Stimulated activated memory B cell treated with anti-CD40 and anti-IgM and Interleukin-4, amounts not matched to agents 10 μg/mL and 1 μg/mL and 100 μg/mL, for 72 hours (primary cell): ENCODE data around the gene VPS16.
A peak's percentile ranks its signal among the peaks of the same experiment; 100 is the strongest.

Experiments
- ATAC-seq: fragments of 150-1000 bp; cut with Tn5 transposase; 2 replicates; pipeline ENCODE4 v1.10.0; 2021
- H3K27ac Mint-ChIP-seq: one replicate; pipeline ENCODE4 v1.8.0; 2022; ENCODE audit warnings: mild to moderate bottlenecking, mixed read lengths
- H3K27me3 Mint-ChIP-seq: one replicate; pipeline ENCODE4 v1.8.0; 2022; ENCODE audit warnings: mixed read lengths
- H3K36me3 Mint-ChIP-seq: one replicate; pipeline ENCODE4 v1.8.0; 2022; ENCODE audit warnings: mixed read lengths
- H3K4me1 Mint-ChIP-seq: one replicate; pipeline ENCODE4 v1.8.0; 2022; ENCODE audit warnings: mixed read lengths
- H3K4me3 Mint-ChIP-seq: one replicate; pipeline ENCODE4 v1.8.0; 2022; ENCODE audit warnings: mild to moderate bottlenecking, moderate library complexity, mixed read lengths
- H3K9me3 Mint-ChIP-seq: one replicate; pipeline ENCODE4 v1.8.0; 2022; ENCODE audit warnings: mixed read lengths

The VPS16 gene

DNA sequence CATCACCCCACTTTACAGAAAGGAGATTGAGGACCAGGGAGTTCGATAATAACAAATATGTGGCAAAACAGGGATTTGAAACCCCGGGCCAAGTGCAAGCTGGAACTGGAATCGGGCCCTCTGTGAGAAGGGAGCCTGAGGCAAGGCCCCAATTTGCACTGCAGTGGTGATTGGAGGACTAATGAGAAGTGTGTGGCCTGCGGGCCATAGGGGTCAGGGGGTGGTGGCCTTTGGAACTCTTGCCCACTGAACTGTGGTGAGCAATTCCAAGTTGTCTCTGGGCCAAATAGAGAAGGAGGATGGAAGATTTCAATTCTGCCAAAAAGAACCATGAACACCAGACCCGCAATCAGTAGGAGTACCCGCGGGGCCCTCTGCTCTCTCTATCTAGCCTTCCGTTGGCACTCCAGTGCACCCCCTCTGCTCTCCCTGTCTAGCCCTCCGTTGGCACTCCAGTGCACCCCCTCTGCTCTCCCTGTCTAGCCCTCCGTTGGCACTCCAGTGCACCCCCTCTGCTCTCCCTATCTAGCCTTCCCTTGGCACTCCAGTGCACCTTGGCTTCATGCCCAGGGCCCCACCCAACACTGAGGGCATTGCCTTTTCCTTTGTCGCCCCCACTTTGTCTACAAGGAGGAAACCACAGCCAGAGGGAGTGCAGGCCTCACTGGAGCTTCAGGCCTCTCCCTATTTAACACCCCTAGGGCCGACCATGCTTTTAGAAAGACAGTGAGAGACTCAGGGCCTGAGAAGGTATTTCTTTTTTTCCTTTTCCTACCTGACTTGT is 26.7 kb downstream of the VPS16 start:
- H3K36me3 Mint-ChIP-seq, result peaks cover 47% of the 10 kb centered on the region
- H3K27me3 Mint-ChIP-seq, result peaks cover 10% of the 10 kb centered on the region
- no peak for ATAC-seq
- H3K27ac Mint-ChIP-seq, result no peak overlapping the region
- no peaks in the 10 kb centered on the region for H3K9me3 Mint-ChIP-seq
- H3K4me1 Mint-ChIP-seq, result peaks cover 35% of the 10 kb centered on the region
- no peak overlapping the region for H3K4me3 Mint-ChIP-seq

DNA sequence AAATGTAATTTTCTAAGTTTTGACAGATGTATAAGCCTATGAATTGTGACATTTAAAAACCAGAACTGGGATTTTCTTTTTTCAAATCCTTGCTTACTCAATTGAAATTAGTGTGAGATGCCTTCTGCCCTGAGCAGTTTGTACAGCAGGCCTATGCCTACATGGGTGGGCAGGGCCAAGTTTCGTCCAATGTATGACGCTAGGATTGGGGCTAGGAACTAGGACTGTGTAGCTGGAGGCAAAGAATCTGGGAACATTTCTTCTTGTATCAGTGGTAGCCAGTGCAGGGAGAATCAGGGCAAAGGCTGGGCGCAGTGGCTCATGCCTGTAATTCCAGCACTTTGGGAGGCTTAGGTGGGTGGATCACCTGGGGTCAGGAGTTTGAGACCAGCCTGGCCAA is 28.8 kb downstream of the VPS16 start:
- Mint-ChIP-seq H3K36me3 (peaks cover 30% of the 10 kb centered on the region), H3K27ac (no peak overlapping the region), H3K4me1 (peaks cover 47% of the 10 kb centered on the region), H3K27me3 (peaks cover 10% of the 10 kb centered on the region), H3K4me3 (no peak overlapping the region), H3K9me3 (no peaks in the 10 kb centered on the region)
- ATAC-seq, result no peak

DNA sequence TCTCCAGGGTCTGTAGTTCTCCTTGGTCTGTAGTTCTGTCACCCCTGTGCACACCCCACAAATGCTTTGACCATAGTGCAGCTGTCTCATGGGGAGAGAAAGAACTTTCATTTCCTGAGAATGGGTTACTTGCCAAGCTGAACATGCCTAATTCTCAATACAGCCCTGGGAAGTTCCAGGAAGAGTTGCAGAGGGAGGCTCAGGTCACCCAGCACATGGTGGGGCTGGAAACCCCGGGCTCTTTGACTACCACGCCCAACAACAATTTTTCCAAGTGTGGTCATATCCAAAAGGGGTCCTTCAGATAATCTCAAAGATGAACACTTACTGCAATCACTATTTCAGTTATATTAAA is 30.5 kb downstream of the VPS16 start:
- Mint-ChIP-seq H3K27me3 (peaks cover 10% of the 10 kb centered on the region), H3K4me1 (peaks cover 64% of the 10 kb centered on the region), H3K27ac (no peak overlapping the region), H3K36me3 (peaks cover 13% of the 10 kb centered on the region), H3K9me3 (no peaks in the 10 kb centered on the region), H3K4me3 (no peak overlapping the region)
- no peak for ATAC-seq

DNA sequence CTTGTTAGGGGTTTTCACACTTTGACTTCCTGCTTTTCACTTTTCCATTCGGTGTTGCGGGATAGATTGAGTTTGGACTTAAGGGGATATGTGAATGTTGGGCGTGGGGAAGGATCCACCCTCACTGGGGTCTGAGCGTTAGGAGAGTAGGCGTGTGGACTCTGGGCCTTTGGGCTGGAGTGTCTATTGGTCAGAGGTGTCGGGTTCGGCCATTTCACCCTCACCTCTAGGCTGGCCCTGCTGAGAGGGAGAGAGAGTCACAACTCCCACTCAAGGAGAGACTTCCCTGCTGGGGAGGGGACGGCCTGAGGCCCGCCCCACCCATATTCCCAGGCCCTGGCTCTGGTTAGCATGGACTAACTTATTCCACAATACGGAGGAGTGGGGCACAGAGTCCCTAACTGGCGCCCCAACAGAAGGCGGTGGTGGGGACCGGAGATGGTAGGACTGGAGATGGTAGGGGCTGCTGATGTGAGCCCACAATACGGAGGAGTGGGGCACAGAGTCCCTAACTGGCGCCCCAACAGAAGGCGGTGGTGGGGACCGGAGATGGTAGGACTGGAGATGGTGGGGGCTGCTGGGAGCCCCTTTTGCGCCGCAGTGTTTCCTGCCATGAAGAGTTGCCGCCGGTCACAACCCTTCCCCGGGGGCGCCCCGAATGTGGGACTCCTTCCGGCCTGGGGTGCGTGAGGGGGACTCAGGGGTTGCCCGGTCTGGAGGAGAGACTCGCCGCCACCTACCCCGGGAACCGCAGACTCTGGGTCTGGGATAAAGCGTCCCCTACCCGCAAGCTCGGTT is 31.3 kb downstream of the VPS16 start:
- peaks cover 10% of the 10 kb centered on the region for H3K27me3 Mint-ChIP-seq
- H3K27ac Mint-ChIP-seq, result peak overlapping the region; percentile 88
- H3K9me3 Mint-ChIP-seq, result no peaks in the 10 kb centered on the region
- peak overlapping the region; percentile 90 for H3K4me3 Mint-ChIP-seq
- peaks cover 5% of the 10 kb centered on the region for H3K36me3 Mint-ChIP-seq
- peaks cover 72% of the 10 kb centered on the region for H3K4me1 Mint-ChIP-seq
- ATAC-seq, result no peak

DNA sequence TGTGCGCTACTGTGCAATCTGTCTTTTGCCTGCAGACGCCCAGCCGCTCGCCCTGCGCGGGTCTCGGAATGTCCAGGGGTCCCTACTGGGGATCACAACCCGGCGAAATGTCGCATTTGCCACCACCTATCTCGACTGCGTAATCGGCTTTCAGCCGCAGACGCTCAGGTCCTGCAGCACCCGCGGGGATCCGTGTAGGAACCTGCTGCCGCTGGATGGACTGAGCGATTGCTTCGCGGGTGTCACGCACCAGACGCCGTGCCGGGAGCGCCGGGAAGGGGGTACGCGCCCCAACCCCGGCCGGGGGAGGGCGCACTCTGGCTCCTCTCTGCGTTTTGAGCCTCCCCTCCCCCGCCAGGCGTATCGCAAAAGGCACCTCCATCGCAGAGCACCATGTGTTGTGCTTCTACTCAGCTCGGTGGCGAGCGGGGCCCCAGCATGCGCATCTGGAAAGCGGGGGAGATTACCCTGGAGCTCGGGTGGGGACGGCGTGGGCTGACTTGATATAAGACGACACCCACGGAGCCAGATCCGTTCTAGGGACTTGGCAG is 32.0 kb downstream of the VPS16 start:
- Mint-ChIP-seq H3K4me3 (peak overlapping the region; percentile 90), H3K27ac (peak overlapping the region; percentile 88), H3K4me1 (peaks cover 69% of the 10 kb centered on the region), H3K27me3 (peaks cover 10% of the 10 kb centered on the region), H3K9me3 (no peaks in the 10 kb centered on the region), H3K36me3 (peaks cover 2% of the 10 kb centered on the region)
- peak; percentile 58 for ATAC-seq

DNA sequence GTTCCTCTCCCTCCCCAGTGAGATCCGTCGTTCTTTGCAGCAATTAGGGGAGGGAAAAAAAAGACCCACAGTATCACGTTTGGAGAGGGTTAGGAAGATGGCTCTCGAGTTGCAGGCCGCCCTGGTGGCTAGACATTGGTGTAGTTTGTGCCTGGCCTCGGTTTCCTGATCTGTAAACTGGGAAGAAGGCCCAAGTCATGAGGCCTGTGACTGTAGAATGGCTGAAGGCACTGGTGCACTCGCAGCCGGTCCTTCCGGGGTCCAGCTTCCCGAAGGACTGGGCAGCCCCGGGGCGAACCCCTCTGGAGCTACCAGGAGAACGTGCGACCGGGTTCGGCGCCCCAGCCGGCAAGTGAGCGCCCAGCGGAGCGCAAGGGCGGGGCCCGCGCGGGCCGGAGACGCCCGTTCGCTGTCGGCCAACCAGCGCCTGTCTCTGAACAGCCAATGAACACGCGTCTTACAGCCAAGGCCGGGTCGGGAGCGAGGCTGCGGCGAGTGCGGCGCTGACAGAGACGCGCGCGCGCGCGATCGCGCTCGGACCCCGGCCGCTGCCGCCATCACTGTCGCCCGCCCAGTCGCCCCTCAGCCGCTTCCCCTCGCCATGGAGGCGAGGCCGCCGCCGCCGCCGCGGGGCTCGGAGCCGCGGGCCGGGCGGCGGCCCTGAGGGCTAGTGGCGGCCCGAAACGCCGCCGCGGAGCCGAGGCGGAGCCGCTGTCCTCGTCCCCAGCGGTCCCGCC is 32.6 kb downstream of the VPS16 start, which contains the start of gene PTPRA:
PTPRA (plus strand) TSS at position 472 of the 737 bp plus-strand sequence. CDS start 90,797 bp downstream, outside the sequence.
- peaks cover 10% of the 10 kb centered on the region for H3K27me3 Mint-ChIP-seq
- no peaks in the 10 kb centered on the region for H3K9me3 Mint-ChIP-seq
- H3K27ac Mint-ChIP-seq, result peak within 1 kb of the TSS; percentile 88
- H3K4me3 Mint-ChIP-seq, result peak within 1 kb of the TSS; percentile 90
- ATAC-seq, result peak; percentile 98
- H3K36me3 Mint-ChIP-seq, result no peaks in the 10 kb centered on the region
- peaks cover 67% of the 10 kb centered on the region for H3K4me1 Mint-ChIP-seq

DNA sequence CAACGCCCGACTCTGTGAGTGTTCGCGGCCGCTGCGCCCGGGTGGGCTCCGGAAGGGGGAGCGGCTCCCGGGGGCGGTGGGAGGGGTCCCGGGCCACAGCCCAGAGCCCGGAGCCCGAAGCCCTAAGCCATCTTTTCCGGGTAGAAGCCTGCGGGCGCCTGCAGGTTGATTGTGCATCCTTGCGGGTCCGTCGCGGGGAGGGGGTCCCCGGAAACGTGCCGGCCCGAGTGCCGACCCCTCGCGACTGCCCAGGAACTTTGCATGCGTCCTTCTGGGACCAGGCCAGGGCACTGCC is 33.1 kb downstream of the VPS16 start:
- Mint-ChIP-seq H3K9me3 (no peaks in the 10 kb centered on the region), H3K27me3 (peaks cover 10% of the 10 kb centered on the region), H3K4me3 (peak overlapping the region; percentile 87), H3K27ac (peak overlapping the region; percentile 88), H3K36me3 (peaks cover 3% of the 10 kb centered on the region), H3K4me1 (peaks cover 71% of the 10 kb centered on the region)
- peak; percentile 75 for ATAC-seq

DNA sequence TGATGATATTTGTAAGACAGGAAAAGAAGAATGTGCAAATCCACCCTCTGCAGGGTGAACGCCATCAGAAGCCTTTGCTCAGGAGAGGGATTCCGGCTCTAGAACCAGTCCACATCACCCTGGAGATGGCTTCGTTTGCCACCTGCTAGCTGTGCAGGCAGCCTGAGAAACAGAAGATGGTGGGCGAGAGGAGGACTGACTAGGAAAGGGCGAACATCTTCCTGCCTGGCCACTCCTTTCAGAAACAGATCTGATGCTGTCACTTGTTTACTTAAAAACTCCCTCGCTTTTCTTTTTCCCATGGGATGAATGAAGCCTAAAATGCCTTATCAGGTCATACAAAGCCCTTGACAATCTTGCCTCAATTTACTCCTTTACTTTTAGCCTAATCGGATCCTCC is 33.9 kb downstream of the VPS16 start:
- Mint-ChIP-seq H3K4me1 (peaks cover 70% of the 10 kb centered on the region), H3K36me3 (peaks cover 7% of the 10 kb centered on the region), H3K27ac (peak overlapping the region; percentile 88), H3K9me3 (no peaks in the 10 kb centered on the region), H3K4me3 (peak overlapping the region; percentile 87), H3K27me3 (peaks cover 10% of the 10 kb centered on the region)
- ATAC-seq, result no peak

DNA sequence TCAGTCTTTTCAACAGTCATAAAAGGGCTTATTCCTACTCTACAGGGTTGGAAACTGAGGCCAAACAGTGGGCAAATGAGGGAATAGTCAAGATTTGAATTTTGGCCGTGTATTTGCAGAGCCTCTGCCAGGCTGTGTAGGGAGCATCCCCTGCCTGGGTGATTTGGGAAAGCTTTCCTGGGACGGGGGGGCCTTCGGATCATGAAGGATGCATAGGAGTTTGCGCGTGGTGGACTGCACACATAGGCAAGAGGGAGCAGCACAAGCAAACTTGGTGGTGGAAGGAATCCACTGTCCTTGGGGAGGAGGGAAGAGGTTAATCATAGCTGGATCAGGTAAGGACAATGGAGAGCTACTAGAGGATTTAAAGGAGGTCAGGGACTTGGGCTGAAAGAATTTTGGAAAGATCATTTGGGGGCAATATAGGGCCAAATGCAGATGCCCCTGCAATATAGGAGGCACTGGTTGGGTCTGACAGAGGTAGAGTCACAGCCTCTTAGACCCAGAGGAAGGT is 35.2 kb downstream of the VPS16 start:
- Mint-ChIP-seq H3K9me3 (no peaks in the 10 kb centered on the region), H3K36me3 (peaks cover 7% of the 10 kb centered on the region), H3K27ac (no peak overlapping the region), H3K4me3 (no peak overlapping the region), H3K27me3 (peaks cover 10% of the 10 kb centered on the region), H3K4me1 (peaks cover 75% of the 10 kb centered on the region)
- no peak for ATAC-seq

DNA sequence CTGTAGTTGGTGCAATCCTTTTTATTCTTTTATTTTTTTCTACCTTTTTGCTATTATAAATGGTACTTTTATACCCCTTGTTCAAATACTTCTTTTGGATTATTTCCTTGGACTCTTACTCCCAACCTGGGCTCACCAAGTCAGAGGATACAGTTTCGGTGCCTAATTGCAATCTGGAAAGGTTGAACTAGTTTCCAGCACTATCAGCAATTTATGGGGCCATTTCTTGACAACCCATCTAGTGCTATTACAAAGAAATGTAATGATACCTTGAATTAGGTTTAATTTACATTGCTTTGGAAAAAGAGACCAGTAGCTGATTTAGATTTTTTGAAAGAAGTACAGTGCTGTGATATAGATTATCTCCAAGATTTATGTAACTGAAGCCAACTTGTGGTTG is 38.0 kb downstream of the VPS16 start:
- Mint-ChIP-seq H3K9me3 (no peaks in the 10 kb centered on the region), H3K27ac (no peak overlapping the region), H3K4me3 (no peak overlapping the region), H3K27me3 (no peaks in the 10 kb centered on the region), H3K36me3 (peaks cover 7% of the 10 kb centered on the region), H3K4me1 (peaks cover 55% of the 10 kb centered on the region)
- ATAC-seq, result no peak

DNA sequence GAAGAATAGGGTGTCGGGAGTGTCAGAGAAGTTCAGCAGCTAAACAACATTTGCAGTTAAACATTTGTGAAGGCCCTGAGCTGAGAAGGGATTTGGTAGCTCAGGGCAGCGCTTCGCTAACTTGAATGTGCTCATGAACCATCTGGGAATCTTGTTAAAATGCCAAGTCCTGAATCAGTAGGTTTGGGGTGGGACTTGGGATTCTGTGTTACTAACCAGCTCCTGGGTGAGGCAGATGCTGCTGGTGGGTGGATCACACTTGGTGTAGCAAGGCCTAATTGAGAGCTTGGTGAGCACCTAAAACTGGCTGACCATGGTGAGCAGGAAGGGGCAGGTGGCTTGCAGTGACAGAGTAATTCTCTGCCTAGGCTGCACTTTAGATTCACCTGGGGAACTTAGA is 38.6 kb downstream of the VPS16 start:
- no peak for ATAC-seq
- Mint-ChIP-seq H3K9me3 (no peaks in the 10 kb centered on the region), H3K36me3 (peaks cover 12% of the 10 kb centered on the region), H3K4me3 (no peak overlapping the region), H3K27ac (no peak overlapping the region), H3K4me1 (peaks cover 60% of the 10 kb centered on the region), H3K27me3 (no peaks in the 10 kb centered on the region)

DNA sequence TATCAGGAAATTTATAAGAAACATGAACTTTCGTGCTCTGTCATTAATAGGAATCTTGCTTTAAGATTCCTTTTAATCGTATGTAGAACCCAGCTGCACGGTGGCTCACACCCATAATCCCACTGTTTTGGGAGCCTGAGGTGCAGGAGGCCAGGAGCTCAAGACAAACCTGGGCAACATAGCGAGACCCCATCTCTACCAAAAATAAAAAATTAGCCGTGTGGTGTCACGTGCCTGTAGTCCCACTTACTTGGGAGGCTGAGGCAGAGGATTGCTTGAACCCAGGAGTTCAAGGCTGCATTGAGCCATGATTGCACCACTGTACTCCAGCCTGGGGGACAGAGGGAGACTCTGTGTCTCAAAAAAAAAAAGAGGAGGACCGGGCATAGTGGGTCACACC is 40.1 kb downstream of the VPS16 start:
- no peak for ATAC-seq
- H3K36me3 Mint-ChIP-seq, result peaks cover 12% of the 10 kb centered on the region
- no peaks in the 10 kb centered on the region for H3K9me3 Mint-ChIP-seq
- H3K4me1 Mint-ChIP-seq, result peaks cover 60% of the 10 kb centered on the region
- H3K27ac Mint-ChIP-seq, result no peak overlapping the region
- H3K4me3 Mint-ChIP-seq, result no peak overlapping the region
- H3K27me3 Mint-ChIP-seq, result no peaks in the 10 kb centered on the region

DNA sequence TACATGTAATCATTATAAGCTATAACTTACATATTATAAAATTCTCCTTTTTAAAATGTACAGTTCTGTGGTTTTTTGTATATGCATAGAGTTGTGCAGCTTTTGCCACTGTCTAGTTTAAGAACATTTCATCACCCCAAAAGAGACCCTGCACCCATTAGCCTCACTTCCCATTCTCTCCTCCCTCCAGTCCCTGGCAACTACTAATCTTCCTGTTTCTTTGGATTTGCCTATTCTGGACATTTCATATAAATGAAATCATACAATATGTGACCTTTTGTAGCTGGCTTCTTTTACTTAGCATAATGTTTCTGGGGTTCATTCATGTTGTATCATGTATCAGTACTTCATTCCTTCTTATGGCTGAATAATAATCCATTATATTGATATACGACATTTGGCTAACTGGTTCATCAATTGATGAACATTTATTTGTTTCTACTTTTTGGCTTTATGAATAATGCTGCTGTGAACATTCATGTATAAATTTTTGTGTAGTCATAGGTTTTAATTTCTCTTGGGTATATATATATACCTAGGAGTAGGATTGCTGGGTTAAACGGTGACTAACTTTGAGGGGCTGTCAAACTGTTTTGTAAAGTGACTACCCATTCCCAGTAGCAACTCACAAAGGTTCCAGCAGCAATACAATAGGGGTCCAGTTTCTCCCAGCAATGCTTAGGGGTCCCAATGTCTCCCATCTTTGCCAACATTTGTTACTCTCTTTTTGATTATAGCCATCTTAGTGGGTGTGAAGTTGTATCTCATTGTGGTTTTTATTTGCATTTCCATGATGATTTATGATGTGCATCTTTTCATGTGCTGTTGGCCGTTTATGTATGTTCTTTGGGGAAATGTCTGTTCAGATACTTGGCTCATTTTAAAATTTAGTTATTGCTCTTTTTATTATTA is 43.4 kb downstream of the VPS16 start:
- no peaks in the 10 kb centered on the region for H3K27me3 Mint-ChIP-seq
- no peak overlapping the region for H3K4me3 Mint-ChIP-seq
- no peaks in the 10 kb centered on the region for H3K9me3 Mint-ChIP-seq
- peaks cover 62% of the 10 kb centered on the region for H3K4me1 Mint-ChIP-seq
- peaks cover 7% of the 10 kb centered on the region for H3K36me3 Mint-ChIP-seq
- no peak overlapping the region for H3K27ac Mint-ChIP-seq
- ATAC-seq, result no peak

DNA sequence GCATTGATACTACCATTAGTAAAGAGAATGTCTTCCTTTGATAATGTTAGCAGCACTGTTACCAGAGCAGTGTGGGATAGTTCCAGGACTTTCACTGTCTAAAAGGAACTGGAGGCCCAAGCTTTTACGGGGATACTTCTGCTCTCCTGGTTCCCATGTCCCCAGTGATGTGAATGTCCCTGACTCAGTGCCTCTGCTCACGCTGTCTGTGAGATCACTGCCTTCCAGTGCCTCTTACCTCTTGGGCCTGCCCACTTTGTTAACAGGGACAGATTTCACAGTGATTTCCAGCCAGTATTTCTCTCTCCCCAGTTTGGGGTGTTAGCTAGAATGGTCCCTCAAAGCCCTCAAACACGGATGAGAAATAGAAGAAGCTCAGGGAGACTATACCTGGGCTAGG is 47.2 kb downstream of the VPS16 start:
- ATAC-seq, result no peak
- H3K36me3 Mint-ChIP-seq, result peaks cover 15% of the 10 kb centered on the region
- no peak overlapping the region for H3K4me3 Mint-ChIP-seq
- H3K9me3 Mint-ChIP-seq, result no peaks in the 10 kb centered on the region
- no peaks in the 10 kb centered on the region for H3K27me3 Mint-ChIP-seq
- no peak overlapping the region for H3K27ac Mint-ChIP-seq
- peaks cover 69% of the 10 kb centered on the region for H3K4me1 Mint-ChIP-seq
